Activated T-helper 1 cell treated with anti-CD3 and anti-CD28 coated beads, Interleukin-2, amount 50 U/mL, for 16 hours (primary cell): ENCODE data around the gene FDX2.
A peak's percentile ranks its signal among the peaks of the same experiment; 100 is the strongest.

ENCODE experiments used
- DNase-seq, 2 donors: peaks; one replicate each; pipeline ENCODE4 v3.0.0-alpha.2; 2020; ENCODE audit warnings: low read depth in 1 of 2, low spot score in 1 of 2

Gene FDX2

DNA sequence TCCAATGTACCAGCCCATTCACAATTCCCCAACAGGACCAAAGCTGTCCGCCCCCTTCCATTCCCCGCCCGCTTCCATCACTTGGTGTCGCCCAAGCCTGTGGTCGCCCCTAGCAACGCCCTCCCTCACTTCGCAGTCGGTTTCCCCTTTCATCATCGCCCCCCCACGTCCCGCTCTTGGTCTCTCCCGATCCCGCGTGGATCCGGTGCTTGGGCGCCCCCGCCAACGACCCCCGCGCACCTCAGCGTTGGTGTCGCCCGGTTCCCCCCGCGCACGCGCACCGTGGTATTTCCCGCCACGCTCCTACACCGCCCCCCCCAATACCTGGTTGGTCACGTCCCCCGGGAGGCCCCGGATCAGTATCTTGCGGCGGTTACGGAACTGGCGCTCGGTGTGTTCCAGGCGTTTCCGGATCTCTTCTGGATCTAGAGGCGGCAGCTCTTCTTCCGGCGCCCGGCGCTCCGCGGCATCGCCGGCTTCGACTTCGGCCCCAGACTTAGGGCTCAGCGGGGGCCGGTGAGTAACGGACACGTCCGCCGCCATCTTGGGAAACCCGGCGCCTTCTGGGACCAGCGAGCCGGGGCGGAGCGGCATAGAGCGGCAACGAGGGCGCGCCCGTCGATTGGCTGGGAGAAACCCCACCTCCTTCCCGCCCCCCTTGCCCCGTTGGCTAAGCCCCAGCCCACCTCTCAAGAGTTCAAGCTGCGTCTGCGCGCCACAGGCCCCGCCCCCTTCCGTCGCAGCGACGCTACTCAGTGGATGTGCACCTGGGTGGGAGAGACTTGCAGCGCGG is 17.3 kb upstream of the FDX2 start, which contains the start of gene RAVER1:
Gene RAVER1, minus strand, starts transcription at position 565 of the 793 bp plus-strand sequence. Its CDS starts 22 bp downstream, at position 543.
- DNase-seq: peak; percentile 95 to 96

DNA sequence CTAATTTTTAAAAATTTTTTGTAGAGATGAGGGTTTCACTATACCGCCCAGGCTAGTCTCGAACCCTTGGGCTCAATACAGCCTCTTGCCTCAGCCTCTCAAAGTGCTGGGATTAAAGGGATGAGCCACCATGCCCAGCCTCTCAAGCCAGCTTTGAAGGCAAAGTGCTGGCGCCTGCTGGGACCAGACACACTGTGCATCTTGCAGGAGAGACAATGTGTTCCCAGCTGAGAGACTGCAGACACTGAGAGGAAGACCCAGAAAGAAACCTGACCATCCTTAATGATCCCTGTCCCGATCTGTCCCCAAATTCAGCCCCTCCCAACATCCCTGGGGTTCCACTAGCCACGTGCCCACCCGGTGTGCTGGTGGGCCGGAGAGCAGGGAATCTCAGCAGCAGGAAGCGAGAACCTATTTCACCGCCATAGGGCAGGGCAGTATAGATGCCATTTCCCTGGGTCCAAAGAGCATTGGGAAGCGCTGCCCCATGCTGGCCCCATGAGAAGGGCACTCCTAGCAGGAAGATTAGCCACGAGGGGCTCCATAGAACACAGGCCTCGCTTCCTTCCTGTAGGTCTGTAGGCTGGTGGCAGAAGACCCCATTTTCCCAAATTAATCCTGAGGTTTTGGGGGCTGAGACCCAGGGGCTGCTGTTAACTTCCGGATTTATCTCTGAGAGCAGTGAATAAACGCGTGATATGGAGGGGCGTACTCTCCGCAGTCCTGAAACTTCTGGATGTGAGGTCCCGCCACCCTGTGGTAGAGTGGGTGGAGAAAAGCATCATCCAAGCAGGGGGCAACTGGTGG is 16.5 kb upstream of the FDX2 start:
- no peak for DNase-seq

DNA sequence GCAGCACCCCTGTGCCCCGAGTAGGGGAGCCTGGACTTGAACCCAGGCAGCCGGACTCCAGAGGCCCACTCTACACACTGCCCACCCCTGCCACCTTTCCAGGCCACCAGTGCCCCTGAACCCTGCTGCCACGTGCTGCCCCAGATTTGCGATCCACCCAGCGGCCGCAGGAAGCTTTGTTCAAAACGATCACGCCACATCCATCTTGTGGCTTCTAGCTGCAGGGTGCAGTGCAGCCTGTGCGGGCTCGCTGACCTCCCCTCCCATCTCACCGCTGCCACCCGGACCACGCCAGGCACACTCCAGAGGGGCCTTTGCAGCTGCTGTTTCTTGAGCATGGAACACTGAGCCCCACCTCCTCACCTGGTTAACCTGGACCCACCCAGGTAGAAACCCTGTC is 13.7 kb upstream of the FDX2 start:
- DNase-seq: no peak

DNA sequence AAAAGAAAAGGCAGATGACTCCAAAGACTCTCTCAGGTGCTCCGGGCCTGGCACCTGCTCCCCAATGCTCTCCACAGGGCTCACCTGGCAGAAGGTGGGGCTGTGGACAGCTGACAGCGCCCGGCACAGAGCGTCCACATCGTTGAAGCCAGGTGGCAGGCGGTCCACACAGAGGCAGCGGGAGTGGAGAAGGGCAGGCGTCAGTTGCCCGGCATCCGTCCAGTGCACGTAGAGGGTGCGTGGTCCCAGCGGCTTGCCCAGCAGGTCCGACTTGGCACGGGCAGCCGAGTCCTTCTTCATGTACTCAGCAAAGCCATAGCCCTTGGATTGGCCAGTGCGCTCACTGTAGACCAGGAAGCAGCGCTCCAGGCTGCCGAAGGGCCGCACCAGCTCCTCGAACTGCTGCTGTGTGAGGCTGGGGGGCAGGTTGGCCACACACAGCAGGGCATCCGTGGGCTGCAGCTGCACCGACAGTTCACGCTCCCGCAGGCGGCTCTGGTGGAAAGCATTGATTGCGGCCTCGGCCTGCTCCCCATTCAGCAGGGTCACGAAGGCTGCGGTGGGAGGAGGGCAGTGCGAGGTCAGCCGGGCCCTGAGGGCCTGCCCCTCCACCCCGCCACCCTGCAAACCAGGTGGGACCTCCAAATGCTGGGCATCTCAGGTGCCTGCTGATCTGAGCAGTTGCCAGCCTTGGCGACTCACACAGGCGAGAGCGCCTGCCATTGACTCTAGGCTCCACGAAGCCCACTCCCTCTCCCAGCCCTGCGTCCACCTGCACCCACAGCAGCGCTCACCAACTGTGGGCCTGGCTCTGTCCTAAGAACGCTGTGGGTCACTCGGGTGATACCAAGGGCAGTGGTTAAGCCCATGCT is 13.0 kb upstream of the FDX2 start:
- DNase-seq: no peak

DNA sequence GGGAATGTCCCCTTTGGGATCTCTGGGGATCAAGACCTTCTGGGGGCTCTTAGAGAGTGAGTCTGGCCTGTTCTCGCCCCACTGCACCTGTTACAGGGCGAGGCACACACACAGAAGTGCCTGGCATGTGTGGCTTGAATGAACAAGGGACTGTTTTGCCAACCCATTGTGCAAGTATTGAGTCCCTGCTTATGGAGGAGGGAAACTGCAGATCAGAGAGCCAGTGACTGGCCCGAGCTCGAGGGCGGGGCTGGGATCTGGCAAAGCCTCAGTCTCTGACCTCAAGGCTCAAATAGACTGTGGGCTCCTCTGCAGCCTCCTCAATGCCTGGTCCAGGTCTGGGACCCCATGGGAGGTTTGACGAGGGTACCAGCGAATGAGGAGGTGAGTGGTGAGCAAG is 12.0 kb upstream of the FDX2 start:
- DNase-seq: no peak

DNA sequence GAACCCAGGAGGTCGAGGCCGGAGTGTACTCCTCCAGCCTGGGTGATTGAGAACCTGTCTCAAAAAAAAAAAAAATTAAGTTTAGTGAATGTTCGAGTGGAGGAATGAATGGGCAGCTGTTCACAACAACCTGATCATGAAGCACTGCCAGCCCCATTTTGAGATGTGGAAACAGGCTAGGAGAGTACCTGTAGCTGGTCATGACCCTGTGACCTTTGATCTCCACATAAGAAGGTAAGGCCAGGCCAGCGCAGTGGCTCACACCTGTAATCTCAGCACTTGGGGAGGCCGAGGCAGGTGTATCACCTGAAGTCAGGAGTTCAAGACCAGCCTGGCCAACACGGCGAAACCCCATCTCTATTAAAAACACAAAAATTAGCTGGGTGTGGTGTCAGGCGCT is 9.9 kb upstream of the FDX2 start:
- no peak for DNase-seq

DNA sequence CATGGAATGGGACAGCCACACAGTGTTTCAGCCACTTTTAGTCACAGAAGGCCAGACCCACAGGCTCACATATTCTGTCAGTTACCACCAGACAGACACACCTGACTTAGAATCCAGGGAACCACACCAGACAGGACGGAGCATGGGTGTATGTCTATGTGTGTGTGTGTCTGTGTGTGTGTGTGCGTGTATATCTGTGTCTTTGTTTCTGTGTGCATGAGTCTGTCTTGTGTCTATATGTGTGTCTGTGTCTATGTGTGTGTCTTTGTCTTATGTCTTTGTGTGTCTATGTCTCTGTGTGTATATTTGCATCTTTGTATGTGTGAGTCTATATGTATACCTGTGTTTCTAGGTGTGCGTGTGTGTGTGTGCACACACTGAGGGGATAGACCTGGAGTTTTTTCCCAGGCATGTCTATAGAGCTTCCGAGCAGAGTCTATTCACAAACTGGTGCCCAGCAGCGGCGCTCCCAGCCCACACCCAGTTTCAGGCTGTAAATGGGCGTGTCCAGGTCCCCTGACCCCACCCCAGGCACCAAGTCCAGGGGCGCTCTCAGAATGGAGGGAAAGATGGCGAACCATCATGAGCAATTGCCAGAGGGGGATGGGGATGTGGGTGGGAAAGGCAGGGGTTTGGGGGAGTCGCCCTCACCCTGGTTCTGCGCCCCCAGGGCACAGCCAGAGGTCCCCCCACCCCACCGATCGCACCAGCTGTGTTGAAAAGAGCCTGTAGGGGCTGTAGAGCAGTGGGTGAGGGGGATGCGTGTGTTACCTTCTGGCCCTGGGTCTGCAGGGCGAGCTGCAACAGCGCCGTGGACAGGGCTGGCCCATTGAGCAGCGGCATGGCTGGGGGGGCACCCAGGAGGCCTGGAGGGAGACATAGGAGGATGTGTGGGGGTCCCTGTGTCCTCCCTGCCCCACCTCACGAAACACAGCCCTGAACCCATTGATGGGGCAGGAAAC is 6.3 kb upstream of the FDX2 start:
- DNase-seq: no peak

DNA sequence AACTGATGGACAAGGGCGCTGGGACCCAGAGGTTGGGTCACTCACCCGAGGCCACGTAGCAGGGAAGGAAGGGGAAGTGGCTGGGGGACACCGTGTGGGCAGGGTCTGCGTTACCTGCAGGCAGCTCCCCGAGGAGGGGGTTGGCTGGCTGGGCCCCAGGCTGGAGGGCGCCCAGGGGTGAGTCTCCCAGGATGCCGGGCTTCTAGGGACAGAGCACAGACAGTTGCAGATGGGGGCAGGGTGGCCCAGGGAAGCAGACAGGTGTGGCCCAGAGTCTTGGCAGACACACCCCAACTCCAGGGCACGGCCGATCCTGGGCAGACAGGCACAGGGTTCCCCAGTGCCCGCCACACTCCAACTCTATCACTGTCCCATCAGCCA is 5.6 kb upstream of the FDX2 start:
- no peak for DNase-seq

DNA sequence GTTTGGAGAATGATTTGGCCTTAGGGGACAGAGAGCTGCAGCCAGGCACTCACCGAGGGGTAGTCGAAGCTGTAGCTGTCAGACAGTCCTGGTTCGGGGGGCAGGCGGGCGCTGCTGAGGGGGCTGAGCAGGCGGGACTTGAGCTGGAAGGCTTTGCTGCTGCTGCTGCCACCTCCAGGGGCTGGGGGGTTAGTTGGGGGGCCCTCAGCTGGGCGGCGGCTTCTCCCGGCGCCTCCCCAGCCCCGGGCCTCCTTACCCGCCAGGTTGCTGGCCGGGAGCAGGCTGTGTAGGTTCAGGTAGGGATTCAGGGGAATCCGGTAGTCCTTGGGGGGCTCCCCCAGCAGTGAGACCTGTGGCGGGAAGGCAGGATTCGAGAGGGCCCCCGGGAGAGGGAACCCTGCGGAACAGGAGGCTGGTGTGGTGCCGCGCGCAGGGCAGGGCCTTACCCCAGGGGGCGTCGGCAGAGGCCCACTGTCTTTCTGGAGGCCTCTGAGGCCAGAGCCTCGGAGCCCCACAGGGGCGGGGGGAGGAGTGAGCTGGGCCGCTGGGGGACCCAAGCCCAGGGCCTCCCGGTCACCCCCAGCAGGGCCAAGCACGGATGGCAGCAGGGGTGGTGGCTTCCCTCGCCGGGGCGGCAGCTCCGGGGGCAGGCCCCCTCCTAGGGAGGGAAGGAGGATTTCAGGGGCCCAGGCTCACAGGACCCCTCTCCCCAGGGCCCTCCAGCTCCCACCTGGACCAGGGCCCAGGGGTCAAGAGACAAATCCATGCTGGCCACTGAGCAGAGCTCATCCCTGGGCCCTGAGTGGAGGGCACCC is 5.0 kb upstream of the FDX2 start:
- no peak for DNase-seq

DNA sequence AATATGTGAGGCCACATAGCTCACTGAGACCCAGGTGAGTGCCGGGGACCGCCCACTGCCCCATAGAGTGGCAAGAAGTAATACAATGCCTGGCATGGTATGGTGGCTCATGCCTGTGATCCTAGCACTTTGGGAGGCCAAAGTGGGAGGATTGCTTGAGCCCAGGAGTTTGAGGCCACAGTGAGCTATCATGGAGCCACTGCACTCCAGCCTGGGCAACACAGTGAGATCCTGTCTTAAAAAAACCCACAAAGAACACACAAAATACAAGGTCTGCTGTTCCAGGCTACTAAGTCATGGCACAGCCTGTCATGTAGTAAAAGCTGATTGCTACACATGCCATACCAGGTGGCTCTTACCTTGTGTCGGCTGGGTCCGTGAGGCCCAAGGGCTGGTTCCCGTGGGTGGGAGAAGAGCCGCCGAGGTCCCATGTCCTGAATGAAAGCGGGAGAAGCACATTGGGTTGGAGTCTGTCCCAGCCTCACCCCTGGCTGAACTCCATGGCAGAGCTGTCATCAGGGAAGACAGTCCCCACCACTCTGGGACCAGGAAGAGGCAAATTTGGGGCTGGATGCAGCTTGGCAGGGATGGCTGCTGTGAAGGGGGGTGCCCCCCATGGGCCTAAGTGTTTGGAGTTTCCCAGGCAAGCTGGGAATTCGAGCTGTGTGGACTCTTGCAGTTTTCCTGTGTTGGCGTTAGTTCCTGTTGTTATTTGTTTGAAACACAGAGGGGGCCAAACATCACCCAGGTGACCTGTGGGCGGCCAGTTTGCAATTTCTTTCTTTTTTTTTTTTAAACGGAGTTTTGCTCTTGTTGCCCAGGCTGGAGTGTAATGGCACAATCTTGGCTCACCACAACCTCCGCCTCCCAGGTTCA is 3.2 kb upstream of the FDX2 start:
- DNase-seq: no peak

DNA sequence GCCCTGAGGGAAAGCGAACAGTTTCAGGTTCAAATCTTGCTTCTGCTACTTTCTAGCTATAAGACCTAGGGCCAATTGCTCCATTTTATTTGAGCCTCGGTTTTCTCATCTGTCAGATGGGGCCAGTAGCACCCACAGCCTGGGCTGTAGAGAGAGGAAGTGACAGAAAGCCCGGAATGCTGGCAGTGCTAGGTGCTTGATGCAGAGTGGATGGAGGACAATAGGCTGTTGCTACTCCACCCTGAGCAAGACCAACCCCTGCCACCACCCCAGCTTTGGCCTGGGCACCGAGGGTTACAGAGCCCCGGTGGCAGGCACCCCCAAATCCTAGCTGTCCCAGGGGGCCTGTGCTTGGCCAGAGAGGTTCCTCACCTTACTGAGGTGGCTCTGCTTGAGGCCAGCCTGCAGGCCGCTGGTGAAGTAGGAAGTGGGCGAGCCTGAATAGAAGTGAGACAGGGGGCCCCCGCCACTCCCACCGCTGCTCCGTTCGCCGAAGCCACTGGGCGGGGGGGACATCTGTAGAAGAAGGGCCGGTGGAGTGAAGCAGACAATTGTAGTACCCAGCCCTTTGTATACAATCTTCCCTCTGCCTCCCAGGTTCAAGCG is 2.1 kb upstream of the FDX2 start:
- no peak for DNase-seq

DNA sequence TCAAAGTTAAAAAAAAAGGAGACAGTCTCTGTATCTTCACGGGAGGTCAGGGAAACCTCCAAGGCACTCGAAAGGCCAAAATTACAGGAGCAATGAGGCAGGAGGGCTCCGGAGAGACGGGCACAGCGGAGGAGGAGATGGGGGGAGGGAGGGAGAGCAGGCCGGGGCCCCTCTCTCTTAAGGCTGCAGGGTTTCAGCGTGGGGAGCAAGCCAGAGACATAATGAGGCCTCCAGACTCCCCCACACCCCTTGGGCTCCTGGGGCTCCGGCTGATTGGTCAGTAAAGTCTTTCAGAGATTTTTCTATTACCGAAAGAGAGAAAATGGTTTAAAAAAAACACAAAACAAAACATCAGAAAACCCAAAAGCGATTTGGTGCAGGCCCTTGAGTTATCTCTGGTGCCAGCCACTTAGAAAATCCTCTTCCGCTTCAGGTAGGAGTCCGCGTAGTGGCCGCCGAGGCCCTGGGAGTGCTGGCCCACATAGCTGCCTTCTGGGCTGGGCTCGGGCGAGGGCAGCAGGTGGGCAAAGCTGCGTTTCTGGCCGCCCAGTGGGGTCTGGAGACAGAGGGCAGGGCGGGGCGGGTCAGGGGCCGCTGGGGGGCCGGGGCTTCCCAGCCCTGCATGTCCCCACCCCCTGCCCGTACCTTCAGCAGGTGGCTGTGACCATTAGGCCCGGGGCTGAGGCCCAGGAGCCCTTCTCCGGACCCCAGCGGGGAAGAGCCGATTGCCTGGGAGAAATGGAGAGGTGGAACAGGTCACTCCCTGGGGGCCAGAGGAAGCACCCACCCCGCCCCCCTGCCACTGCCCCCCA is 1.4 kb upstream of the FDX2 start:
- DNase-seq: no peak

DNA sequence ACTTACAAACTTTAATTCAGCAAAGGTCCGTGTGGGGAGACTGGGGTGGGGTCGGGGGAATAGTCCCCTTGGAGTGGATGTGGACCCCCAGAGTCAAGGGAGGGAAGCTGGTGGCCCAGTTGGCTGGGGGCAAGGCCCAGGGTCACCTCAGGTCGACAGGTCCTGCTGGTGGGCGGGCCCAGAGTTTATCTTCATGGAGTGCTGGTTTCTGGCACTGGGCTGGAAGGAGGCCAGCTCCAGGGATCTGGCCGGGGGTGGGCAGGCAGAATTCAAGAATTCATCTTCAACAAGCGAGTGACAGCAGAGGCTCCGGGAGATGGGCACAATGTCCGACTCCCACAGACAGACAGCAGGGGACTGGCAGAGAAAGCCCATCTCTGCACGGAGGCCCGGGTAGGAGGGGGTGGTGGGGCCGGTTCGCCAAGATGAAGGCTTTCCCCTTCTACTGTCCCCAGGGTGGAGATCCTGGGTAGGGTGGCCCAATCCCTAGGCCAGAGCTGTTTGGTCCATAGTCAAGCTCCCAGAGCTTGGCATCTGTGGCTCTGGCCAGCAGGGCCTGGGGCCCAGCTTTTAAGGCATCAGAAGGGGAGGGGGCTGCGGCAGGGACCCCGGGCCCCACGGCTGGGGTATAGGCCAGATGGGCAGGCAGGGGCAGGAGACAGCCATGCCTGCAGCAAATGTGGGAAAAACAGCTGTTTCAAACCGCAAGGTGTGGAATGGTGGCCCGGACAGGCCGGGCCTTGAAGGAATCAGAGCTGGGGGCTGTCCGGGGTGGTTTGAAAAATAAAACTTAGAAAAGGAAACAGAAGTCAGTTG is 622 bp upstream of the FDX2 start:
- no peak for DNase-seq

DNA sequence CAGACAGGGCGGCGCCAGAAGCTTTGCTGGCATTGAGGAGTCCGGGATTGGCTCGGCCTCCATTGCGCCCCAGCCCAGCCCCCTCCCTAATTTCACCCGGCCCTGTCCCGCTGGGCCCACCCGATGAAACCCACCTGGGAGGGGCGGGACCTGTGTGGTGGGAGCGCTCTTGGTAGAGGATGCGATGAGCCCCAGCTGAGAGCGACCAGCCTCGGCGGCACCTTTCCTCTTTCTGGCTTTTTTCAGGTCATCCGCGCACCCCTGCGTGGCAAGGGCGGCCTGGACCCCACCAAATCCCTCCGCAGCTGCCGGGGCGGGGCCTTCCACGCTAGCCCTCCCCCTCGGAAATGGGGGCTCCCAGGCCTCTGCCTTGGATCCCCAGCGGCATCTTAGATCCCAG is 6.4 kb downstream of the FDX2 start, which contains the start of gene ZGLP1:
Gene ZGLP1, minus strand, starts transcription at position 393 of the 400 bp plus-strand sequence.
- DNase-seq: no peak

DNA sequence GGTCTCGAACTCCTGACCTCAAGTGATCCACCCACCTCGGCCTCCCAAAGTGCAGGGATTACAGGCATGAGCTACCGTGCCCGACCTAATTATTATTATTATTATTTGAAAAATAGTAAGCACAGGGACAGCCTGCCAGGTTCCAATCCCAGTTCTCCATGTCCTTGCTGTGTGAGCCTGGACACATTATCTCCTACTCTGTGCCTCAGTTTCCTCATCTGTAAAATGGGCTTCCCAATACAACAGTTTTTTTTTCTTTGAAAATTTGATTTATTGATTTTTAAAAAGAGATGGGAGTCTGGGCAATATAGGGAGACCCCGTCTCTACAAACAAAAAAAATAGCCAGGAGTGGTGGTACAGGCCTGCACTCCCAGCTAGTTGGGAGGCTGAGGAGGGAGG is 9.5 kb downstream of the FDX2 start:
- no peak for DNase-seq

DNA sequence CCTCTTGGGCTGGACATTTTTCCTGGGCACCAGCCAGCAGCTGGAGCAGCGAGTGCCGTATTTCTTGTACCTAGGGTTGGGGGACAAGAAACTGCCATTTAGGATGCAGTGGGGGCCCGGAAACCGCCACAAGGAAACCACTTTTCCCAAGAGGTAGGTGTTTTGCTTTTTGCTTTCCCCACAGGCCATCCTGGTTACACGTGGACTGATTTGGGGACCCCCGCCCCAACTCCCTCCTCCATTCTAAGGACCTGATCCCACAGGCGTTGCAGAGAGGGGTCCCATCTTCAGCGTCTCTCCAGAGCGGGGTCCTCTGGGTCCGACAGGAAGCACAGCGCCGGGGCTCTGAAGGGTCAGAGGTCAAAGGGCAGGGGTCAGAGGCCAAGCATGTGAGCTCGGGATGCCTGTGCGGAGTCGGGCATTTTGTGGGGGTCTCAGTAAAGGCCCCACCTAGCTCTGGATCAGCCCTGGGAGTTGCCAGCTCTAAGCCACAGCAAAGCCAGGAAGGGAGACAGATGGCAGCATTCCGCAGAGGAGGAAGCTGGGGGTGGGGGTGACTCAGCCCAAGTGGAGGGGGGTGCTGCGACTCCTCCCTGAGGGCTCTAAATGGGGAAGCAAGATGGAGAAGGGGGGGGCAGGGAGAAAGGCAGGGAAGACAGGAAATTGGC is 10.5 kb downstream of the FDX2 start:
- no peak for DNase-seq
